HEK293 (cell line): ENCODE measurements around the gene KARS1.

ENCODE experiments used
- CTCF ChIA-PET: fragments of 350-600 bp; formaldehyde crosslinking; extraction: SDS; loops from one replicate; lab custom pipeline; 2021; ENCODE audit warnings: antibody characterized with exemption; lab: Yijun Ruan, JAX
- POLR2A ChIA-PET: fragments of 300-600 bp; formaldehyde crosslinking; extraction: SDS; loops from one replicate; lab custom pipeline; 2020; ENCODE audit warnings: antibody characterized with exemption, inconsistent platforms; lab: Yijun Ruan, JAX
- H3K27ac ChIP-seq: fragments of 200-500 bp; sonication (Bioruptor generic); 2 replicates; pipeline ENCODE4 v1.5.1; 2014; ENCODE audit warnings: low read depth, low read length, control low read depth, inconsistent platforms; ENCODE audit errors: extremely low read depth
- H3K36me3 ChIP-seq, 2 experiments: fragments of 200-500 bp in 1 of 2; sonication (Bioruptor generic) in 1 of 2; 1 replicate in 1 of 2; 2 replicates in 1 of 2; pipeline ENCODE4 v1.5.1; 2014 to 2017; ENCODE audit warnings: inconsistent platforms in 2 of 2, low read length in 2 of 2; ENCODE audit not compliant: control insufficient read depth in 2 of 2, insufficient read depth in 1 of 2
- H3K4me1 ChIP-seq: fragments of 200-500 bp; sonication (Bioruptor generic); 2 replicates; pipeline ENCODE4 v1.5.1; 2014; ENCODE audit warnings: mild to moderate bottlenecking, low read length, inconsistent platforms; ENCODE audit not compliant: control insufficient read depth, insufficient read depth
- H3K4me3 ChIP-seq: 2 replicates; pipeline ENCODE4 v1.5.1; 2011; ENCODE audit warnings: low read depth, mild to moderate bottlenecking, control low read depth, low read length, moderate library complexity
- H3K9me3 ChIP-seq: fragments of 200-500 bp; sonication (Bioruptor generic); 2 replicates; pipeline ENCODE4 v1.5.1; 2014; ENCODE audit warnings: low read depth, low read length, inconsistent platforms; ENCODE audit not compliant: control insufficient read depth, insufficient read depth
- HIC1 ChIP-seq: fragments of 450-650 bp; formaldehyde crosslinking; IDR thresholded peaks from 2 replicates; pipeline ENCODE4 v1.5.1; 2016; ENCODE audit warnings: missing biosample characterization, missing genetic modification characterization
- SP2 ChIP-seq: fragments of 450-650 bp; formaldehyde crosslinking; IDR thresholded peaks from 2 replicates; pipeline ENCODE4 v1.5.1; 2016; ENCODE audit warnings: missing biosample characterization, missing genetic modification characterization
- ZBTB26 ChIP-seq: fragments of 450-650 bp; formaldehyde crosslinking; optimal IDR thresholded peaks from 2 replicates; pipeline ENCODE3; 2016; ENCODE audit warnings: missing biosample characterization, mild to moderate bottlenecking, missing genetic modification characterization
- ZNF280D ChIP-seq: fragments of 450-650 bp; formaldehyde crosslinking; IDR thresholded peaks from 2 replicates; pipeline ENCODE4 v1.5.1; 2016; ENCODE audit warnings: missing biosample characterization, missing genetic modification characterization
- ZNF423 ChIP-seq: fragments of 450-650 bp; formaldehyde crosslinking; IDR thresholded peaks from 2 replicates; pipeline ENCODE4 v1.5.1; 2016; ENCODE audit warnings: missing biosample characterization, missing genetic modification characterization
- ZNF521 ChIP-seq: fragments of 450-650 bp; formaldehyde crosslinking; IDR thresholded peaks from 2 replicates; pipeline ENCODE4 v1.5.1; 2017; ENCODE audit warnings: missing biosample characterization, mild to moderate bottlenecking, missing genetic modification characterization
- ZNF792 ChIP-seq: fragments of 450-650 bp; formaldehyde crosslinking; IDR thresholded peaks from 2 replicates; pipeline ENCODE4 v1.5.1; 2016; ENCODE audit warnings: missing biosample characterization, missing genetic modification characterization
- ZSCAN4 ChIP-seq: fragments of 450-650 bp; formaldehyde crosslinking; IDR thresholded peaks from 2 replicates; pipeline ENCODE4 v1.5.1; 2017; ENCODE audit warnings: missing biosample characterization, missing genetic modification characterization
- TF ChIP-seq, protein P1 (sequence below): fragments of 450-650 bp; formaldehyde crosslinking; IDR thresholded peaks from 2 replicates; pipeline ENCODE4 v1.5.1; 2017; ENCODE audit warnings: missing biosample characterization, missing genetic modification characterization
- TF ChIP-seq, protein P2 (sequence below): fragments of 450-650 bp; formaldehyde crosslinking; IDR thresholded peaks from 2 replicates; pipeline ENCODE4 v1.5.1; 2016; ENCODE audit warnings: missing biosample characterization, missing genetic modification characterization

The KARS1 gene

DNA sequence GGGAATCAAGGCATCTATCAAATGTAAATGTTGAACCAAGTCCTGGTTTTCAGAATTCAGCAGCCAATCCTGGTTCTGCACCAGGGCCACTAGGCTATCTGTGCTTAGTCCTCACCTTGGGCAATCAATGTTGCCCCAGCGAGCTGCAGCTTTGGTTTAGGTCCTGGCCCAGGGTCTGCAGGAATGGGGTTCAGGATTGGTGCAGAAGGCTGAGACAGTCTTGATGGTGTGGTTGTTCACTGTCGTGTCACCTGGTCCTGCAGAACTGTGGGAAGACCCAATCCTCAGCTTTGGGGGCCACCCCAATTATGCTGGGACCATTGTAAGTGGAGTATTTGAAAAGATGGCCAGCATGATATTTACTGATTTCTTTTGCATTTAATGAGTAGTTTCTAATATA is 10.7 kb upstream of the KARS1 start (continued):
- TF ChIP-seq HIC1: no peak
- TF ChIP-seq, protein P1, sequence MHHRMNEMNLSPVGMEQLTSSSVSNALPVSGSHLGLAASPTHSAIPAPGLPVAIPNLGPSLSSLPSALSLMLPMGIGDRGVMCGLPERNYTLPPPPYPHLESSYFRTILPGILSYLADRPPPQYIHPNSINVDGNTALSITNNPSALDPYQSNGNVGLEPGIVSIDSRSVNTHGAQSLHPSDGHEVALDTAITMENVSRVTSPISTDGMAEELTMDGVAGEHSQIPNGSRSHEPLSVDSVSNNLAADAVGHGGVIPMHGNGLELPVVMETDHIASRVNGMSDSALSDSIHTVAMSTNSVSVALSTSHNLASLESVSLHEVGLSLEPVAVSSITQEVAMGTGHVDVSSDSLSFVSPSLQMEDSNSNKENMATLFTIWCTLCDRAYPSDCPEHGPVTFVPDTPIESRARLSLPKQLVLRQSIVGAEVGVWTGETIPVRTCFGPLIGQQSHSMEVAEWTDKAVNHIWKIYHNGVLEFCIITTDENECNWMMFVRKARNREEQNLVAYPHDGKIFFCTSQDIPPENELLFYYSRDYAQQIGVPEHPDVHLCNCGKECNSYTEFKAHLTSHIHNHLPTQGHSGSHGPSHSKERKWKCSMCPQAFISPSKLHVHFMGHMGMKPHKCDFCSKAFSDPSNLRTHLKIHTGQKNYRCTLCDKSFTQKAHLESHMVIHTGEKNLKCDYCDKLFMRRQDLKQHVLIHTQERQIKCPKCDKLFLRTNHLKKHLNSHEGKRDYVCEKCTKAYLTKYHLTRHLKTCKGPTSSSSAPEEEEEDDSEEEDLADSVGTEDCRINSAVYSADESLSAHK (tag by site-specific recombination): no peak
- TF ChIP-seq ZNF521 (tag by site-specific recombination): no peak
- no peak for TF ChIP-seq ZNF423
- no peak for TF ChIP-seq ZBTB26 (tag by site-specific recombination)
- TF ChIP-seq ZNF792 (tag by site-specific recombination): no peak

- TF ChIP-seq SP2 (tag by site-specific recombination) (no peak), ZNF280D (no peak), ZSCAN4 (tag by site-specific recombination) (no peak)
- TF ChIP-seq, protein P2, sequence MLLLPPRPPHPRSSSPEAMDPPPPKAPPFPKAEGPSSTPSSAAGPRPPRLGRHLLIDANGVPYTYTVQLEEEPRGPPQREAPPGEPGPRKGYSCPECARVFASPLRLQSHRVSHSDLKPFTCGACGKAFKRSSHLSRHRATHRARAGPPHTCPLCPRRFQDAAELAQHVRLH (tag by site-specific recombination): no peak
- ChIA-PET POLR2A (interaction anchor here (0.7 to 1.1 kb wide), 2 partner anchors 31 to 79 kb away, joined by 3 to 5 read pairs; partner anchors contain the start of gene ADAT1), CTCF (interaction anchor here (0.6 kb wide), 1 partner anchor 136 kb away, joined by 3 read pairs; no protein-coding TSS in a partner anchor)
- Histone ChIP-seq H3K9me3 (no peaks in the 10 kb centered on the region), H3K36me3 (peaks cover 33 to 50% of the 10 kb centered on the region in 2 experiments), H3K4me1 (peaks cover 4% of the 10 kb centered on the region; the same call in 1 of the 2 replicates), H3K27ac (no peak overlapping the region), H3K4me3 (no peak overlapping the region)
Observed at GRCh38 chr16:75653922-75654321, 6.5 kb upstream of the KARS1 start.
